K562 (cell line): Measurements from ENCODE around the gene HSPB6. TPM values are rescaled to one million over a fixed set of nuclear protein-coding genes. Genes with fewer than 3 reads are reported as not detected.

Experiments
- ATAC-seq: fragments of 200-7000 bp; cut with Tn5 transposase; 3 replicates; pipeline ENCODE4 v1.9.1; 2020; ENCODE audit warnings: moderate library complexity
- BruUV-seq: library from RNA; stranded (reverse); fragments of 400-500 nt; replicated peaks from 2 replicates; lab custom pipeline; 2021; lab: Mats Ljungman, UMichigan
- CTCF ChIA-PET: fragments of 300-600 bp; formaldehyde crosslinking; extraction: SDS; loops from one replicate; lab custom pipeline; 2021; ENCODE audit warnings: low intra/inter-chr PET ratio; lab: Yijun Ruan, JAX
- POLR2A ChIA-PET: fragments of 300-600, 350-650 bp; sonication (Branson Sonifier 250); formaldehyde crosslinking; extraction: SDS; loops from one replicate; lab custom pipeline; 2021; ENCODE audit warnings: antibody characterized with exemption, inconsistent platforms; lab: Yijun Ruan, JAX
- DNase-seq, 4 experiments: peaks; one replicate each; pipeline versions ENCODE4 v3.0.0 to v3.0.0-alpha.2; 2011 to 2018; ENCODE audit warnings: low spot score in 3 of 4, mixed read lengths in 3 of 4; ENCODE audit errors: extremely low read depth in 1 of 4
- FAIRE-seq: peaks from 2 replicates; lab custom pipeline; 2011; peaks lifted over from hg19 to GRCh38; lab: Jason Lieb, UNC
- H2AFZ ChIP-seq: 2 replicates; pipeline ENCODE4 v1.6.0; 2011; ENCODE audit warnings: low read depth, low read length, control low read depth, inconsistent platforms
- H3K27ac ChIP-seq: fragments of 200-600 bp; 3 replicates; pipeline ENCODE4 v1.8.0; 2011; ENCODE audit warnings: low read depth, mild to moderate bottlenecking, control low read depth, inconsistent platforms, low read length, moderate library complexity, mixed read lengths; ENCODE audit errors: extremely low read depth
- H3K27me3 ChIP-seq, 2 experiments: fragments of 300-600 bp in 1 of 2; 2 replicates in 1 of 2; 3 replicates in 1 of 2; pipeline versions ENCODE4 v1.6.0 to v1.8.0; 2011; ENCODE audit warnings: inconsistent platforms in 2 of 2, low read length in 2 of 2, mild to moderate bottlenecking in 1 of 2, mixed read lengths in 1 of 2, moderate library complexity in 1 of 2; ENCODE audit not compliant: control insufficient read depth in 2 of 2, insufficient read depth in 2 of 2
- H3K36me3 ChIP-seq: fragments of 300-600 bp; 3 replicates; pipeline ENCODE4 v1.8.0; 2011; ENCODE audit warnings: mild to moderate bottlenecking, low read length, inconsistent platforms; ENCODE audit not compliant: control insufficient read depth, insufficient read depth
- H3K4me1 ChIP-seq, 2 experiments: fragments of 200-600 bp in 1 of 2; replicated peaks in 1 of 2; 2 replicates in 1 of 2; 3 replicates in 1 of 2; pipeline versions ENCODE4 v1.5.1 to v1.8.0; 2011; ENCODE audit warnings: inconsistent platforms in 2 of 2, low read length in 2 of 2, mild to moderate bottlenecking in 1 of 2, mixed read lengths in 1 of 2, moderate library complexity in 1 of 2; ENCODE audit not compliant: control insufficient read depth in 2 of 2, insufficient read depth in 2 of 2
- H3K4me2 ChIP-seq: 2 replicates; pipeline ENCODE4 v1.6.1; 2011; ENCODE audit warnings: low read length, control low read depth, inconsistent platforms, mixed read lengths; ENCODE audit not compliant: insufficient read depth
- H3K4me3 ChIP-seq: fragments of 200-600 bp; sonication (generic), shearing (Covaris generic); 2 replicates; pipeline ENCODE4 v1.5.1; 2016; ENCODE audit warnings: control low read depth, inconsistent platforms
- H3K79me2 ChIP-seq: fragments of 200-600 bp; 3 replicates; pipeline ENCODE4 v1.8.0; 2011; ENCODE audit warnings: low read length, inconsistent platforms; ENCODE audit not compliant: control insufficient read depth, insufficient read depth
- H3K9ac ChIP-seq, 2 experiments: 2 replicates each; pipeline versions ENCODE4 v1.6.0 to v1.6.1; 2011; ENCODE audit warnings: low read depth in 2 of 2, low read length in 2 of 2, control low read depth in 1 of 2, inconsistent platforms in 1 of 2, mild to moderate bottlenecking in 1 of 2, mixed read lengths in 1 of 2; ENCODE audit not compliant: insufficient read depth in 1 of 2
- H3K9me1 ChIP-seq: one replicate; pipeline ENCODE4 v1.6.0; 2011; ENCODE audit warnings: inconsistent platforms, mild to moderate bottlenecking, low read length, moderate library complexity; ENCODE audit not compliant: control insufficient read depth, insufficient read depth
- H3K9me3 ChIP-seq: replicated peaks from 2 replicates; pipeline ENCODE4 v1.5.1; 2011; ENCODE audit warnings: low read depth, low read length, inconsistent platforms; ENCODE audit not compliant: control insufficient read depth, insufficient read depth
- H4K20me1 ChIP-seq: replicated peaks from 2 replicates; pipeline ENCODE4 v1.6.1; 2011; ENCODE audit warnings: low read length, inconsistent platforms, mixed read lengths; ENCODE audit not compliant: control insufficient read depth, insufficient read depth
- GTF2F1 ChIP-seq: IDR thresholded peaks from 2 replicates; pipeline ENCODE4 v1.6.1; 2011; ENCODE audit warnings: low read depth, low read length, improper control_type of control experiment
- HMG20A ChIP-seq: fragments of 450-650 bp; formaldehyde crosslinking; conservative IDR thresholded peaks from 2 replicates; pipeline ENCODE4 v1.4.0; 2020; ENCODE audit warnings: mild to moderate bottlenecking, mixed read lengths
- HMG20B ChIP-seq: fragments of 250-450 bp; sonication (Bioruptor Pico); IDR thresholded peaks from 2 replicates; pipeline ENCODE4 v1.5.0; 2021; ENCODE audit warnings: mild to moderate bottlenecking
- MCM7 ChIP-seq, 2 experiments: fragments of 450-650 bp; IDR thresholded peaks; 2 replicates each; pipeline ENCODE4 v1.6.1; 2016 to 2018
- SAP30 ChIP-seq: fragments of 200-600 bp; sonication (generic); IDR thresholded peaks from 2 replicates; pipeline ENCODE4 v1.6.1; 2012; ENCODE audit warnings: borderline replicate concordance, low read depth, mild to moderate bottlenecking, moderate library complexity, low read length, control low read depth, inconsistent platforms; ENCODE audit not compliant: insufficient read depth, poor library complexity, severe bottlenecking
- THAP12 ChIP-seq: fragments of 250-450 bp; sonication (Bioruptor Pico); IDR thresholded peaks from 2 replicates; pipeline ENCODE4 v1.9.0; 2021; ENCODE audit warnings: mild to moderate bottlenecking, inconsistent platforms
- ZNF696 ChIP-seq: fragments of 250-450 bp; sonication (Bioruptor Pico); conservative IDR thresholded peaks from 2 replicates; pipeline ENCODE4 v1.4.0; 2020; ENCODE audit warnings: mild to moderate bottlenecking, moderate library complexity
- WGBS: fragments of 100-300 bp; shearing (Covaris generic); methylation state at CpG from one replicate; pipeline ENCODE4 v1.1.6; 2016; ENCODE audit warnings: low coverage, mixed read lengths; ENCODE audit not compliant: insufficient coverage; ENCODE audit errors: missing lambda C conversion rate; 5-methylcytosine and 5-hydroxymethylcytosine counted together
- in situ Hi-C: fragments of 300-500 bp; cut with MboI; formaldehyde crosslinking; loops from 4 replicates; pipeline ENCODE4 v1.15.0; 2018; ENCODE audit warnings: inconsistent platforms, mixed read lengths
- intact Hi-C: fragments of 100-400 bp; cut with micrococcal nuclease; formaldehyde crosslinking; loops from 2 replicates; pipeline ENCODE4 v1.14.2; 2022
- polyA plus RNA-seq, 8 experiments: library from polyadenylated mRNA; depleted of rRNA in 4 of 8; stranded (reverse) in 5 of 8; unstranded in 3 of 8; fragments of >200 nt; fragmentation: Nextera tagmentation in 2 of 8; fragmentation: Illumina TruSeq in 1 of 8; extraction: Ambion mirVana in 2 of 8; extraction: Trizol in 1 of 8; gene quantifications; 2 replicates each; pipeline versions ENCODE4 v1.2.1 to v1.2.3, GENCODE V29; 2011 to 2014; ENCODE audit warnings: inconsistent platforms in 1 of 8, missing spikeins in 1 of 8
- total RNA-seq, 7 experiments: library from RNA; depleted of rRNA in 6 of 7; stranded (reverse); fragments of >200 nt in 6 of 7; fragmentation: Illumina TruSeq in 2 of 7; extraction: Trizol in 2 of 7; gene quantifications; 2 replicates each; pipeline versions ENCODE4 v1.2.1 to v1.2.3, GENCODE V29; 2011 to 2021; ENCODE audit warnings: low replicate concordance in 1 of 7
- TF ChIP-seq, protein P1 (sequence below): fragments of 200-600 bp; sonication (generic); IDR thresholded peaks from one replicate; pipeline ENCODE4 v1.6.1; 2012; ENCODE audit warnings: mild to moderate bottlenecking, low read depth, low read length, inconsistent platforms

HSPB6 gene
- total and polyA plus RNA-seq, 9 of the 15 experiments (the other 6 are each of a cell fraction or from before 2014, with no cell fraction given): 0.55 TPM; not detected in 8

- Histone ChIP-seq H3K27ac (no peak overlapping the region), H3K4me2 (no peak overlapping the region), H3K79me2 (peaks cover 33% of the 10 kb centered on the region), H4K20me1 (0 out of 2 replicates have a peak, but pooled peaks cover 11% of the 10 kb centered on the region), H3K4me3 (no peak overlapping the region), H3K4me1 (peaks cover 14 to 52% of the 10 kb centered on the region in 2 experiments), H3K27me3 (no peaks in the 10 kb centered on the region), H3K9me3 (no peaks in the 10 kb centered on the region), H3K9ac (no peak overlapping the region), H2AFZ (no peak overlapping the region), H3K36me3 (peaks cover 61% of the 10 kb centered on the region; the same call in 2 of the 3 replicates), H3K9me1 (no peaks in the 10 kb centered on the region)
- no TSS peak for BruUV-seq
- ChIA-PET POLR2A (interaction anchor here (0.5 to 1.2 kb wide), 3 partner anchors 17 to 552 kb away, joined by 3 to 5 read pairs (median 4); partner anchors contain the start of gene LIN37), CTCF (no interaction called here)
- intact Hi-C loops: no loop called here
- no peak for ATAC-seq
- in situ Hi-C loops: no loop called here
- FAIRE-seq: no peak
- no peak for DNase-seq
- 99% methylated on average over 15 of the region's 17 CpGs for WGBS
- TF ChIP-seq THAP12 (CRISPR knock-in tag) (no peak), HMG20A (CRISPR knock-in tag) (no peak), GTF2F1 (no peak), HMG20B (no peak), MCM7 (IDR thresholded peaks at IDR 0.05) (no peak), ZNF696 (CRISPR knock-in tag) (no peak), SAP30 (no peak)
- TF ChIP-seq, protein P1, sequence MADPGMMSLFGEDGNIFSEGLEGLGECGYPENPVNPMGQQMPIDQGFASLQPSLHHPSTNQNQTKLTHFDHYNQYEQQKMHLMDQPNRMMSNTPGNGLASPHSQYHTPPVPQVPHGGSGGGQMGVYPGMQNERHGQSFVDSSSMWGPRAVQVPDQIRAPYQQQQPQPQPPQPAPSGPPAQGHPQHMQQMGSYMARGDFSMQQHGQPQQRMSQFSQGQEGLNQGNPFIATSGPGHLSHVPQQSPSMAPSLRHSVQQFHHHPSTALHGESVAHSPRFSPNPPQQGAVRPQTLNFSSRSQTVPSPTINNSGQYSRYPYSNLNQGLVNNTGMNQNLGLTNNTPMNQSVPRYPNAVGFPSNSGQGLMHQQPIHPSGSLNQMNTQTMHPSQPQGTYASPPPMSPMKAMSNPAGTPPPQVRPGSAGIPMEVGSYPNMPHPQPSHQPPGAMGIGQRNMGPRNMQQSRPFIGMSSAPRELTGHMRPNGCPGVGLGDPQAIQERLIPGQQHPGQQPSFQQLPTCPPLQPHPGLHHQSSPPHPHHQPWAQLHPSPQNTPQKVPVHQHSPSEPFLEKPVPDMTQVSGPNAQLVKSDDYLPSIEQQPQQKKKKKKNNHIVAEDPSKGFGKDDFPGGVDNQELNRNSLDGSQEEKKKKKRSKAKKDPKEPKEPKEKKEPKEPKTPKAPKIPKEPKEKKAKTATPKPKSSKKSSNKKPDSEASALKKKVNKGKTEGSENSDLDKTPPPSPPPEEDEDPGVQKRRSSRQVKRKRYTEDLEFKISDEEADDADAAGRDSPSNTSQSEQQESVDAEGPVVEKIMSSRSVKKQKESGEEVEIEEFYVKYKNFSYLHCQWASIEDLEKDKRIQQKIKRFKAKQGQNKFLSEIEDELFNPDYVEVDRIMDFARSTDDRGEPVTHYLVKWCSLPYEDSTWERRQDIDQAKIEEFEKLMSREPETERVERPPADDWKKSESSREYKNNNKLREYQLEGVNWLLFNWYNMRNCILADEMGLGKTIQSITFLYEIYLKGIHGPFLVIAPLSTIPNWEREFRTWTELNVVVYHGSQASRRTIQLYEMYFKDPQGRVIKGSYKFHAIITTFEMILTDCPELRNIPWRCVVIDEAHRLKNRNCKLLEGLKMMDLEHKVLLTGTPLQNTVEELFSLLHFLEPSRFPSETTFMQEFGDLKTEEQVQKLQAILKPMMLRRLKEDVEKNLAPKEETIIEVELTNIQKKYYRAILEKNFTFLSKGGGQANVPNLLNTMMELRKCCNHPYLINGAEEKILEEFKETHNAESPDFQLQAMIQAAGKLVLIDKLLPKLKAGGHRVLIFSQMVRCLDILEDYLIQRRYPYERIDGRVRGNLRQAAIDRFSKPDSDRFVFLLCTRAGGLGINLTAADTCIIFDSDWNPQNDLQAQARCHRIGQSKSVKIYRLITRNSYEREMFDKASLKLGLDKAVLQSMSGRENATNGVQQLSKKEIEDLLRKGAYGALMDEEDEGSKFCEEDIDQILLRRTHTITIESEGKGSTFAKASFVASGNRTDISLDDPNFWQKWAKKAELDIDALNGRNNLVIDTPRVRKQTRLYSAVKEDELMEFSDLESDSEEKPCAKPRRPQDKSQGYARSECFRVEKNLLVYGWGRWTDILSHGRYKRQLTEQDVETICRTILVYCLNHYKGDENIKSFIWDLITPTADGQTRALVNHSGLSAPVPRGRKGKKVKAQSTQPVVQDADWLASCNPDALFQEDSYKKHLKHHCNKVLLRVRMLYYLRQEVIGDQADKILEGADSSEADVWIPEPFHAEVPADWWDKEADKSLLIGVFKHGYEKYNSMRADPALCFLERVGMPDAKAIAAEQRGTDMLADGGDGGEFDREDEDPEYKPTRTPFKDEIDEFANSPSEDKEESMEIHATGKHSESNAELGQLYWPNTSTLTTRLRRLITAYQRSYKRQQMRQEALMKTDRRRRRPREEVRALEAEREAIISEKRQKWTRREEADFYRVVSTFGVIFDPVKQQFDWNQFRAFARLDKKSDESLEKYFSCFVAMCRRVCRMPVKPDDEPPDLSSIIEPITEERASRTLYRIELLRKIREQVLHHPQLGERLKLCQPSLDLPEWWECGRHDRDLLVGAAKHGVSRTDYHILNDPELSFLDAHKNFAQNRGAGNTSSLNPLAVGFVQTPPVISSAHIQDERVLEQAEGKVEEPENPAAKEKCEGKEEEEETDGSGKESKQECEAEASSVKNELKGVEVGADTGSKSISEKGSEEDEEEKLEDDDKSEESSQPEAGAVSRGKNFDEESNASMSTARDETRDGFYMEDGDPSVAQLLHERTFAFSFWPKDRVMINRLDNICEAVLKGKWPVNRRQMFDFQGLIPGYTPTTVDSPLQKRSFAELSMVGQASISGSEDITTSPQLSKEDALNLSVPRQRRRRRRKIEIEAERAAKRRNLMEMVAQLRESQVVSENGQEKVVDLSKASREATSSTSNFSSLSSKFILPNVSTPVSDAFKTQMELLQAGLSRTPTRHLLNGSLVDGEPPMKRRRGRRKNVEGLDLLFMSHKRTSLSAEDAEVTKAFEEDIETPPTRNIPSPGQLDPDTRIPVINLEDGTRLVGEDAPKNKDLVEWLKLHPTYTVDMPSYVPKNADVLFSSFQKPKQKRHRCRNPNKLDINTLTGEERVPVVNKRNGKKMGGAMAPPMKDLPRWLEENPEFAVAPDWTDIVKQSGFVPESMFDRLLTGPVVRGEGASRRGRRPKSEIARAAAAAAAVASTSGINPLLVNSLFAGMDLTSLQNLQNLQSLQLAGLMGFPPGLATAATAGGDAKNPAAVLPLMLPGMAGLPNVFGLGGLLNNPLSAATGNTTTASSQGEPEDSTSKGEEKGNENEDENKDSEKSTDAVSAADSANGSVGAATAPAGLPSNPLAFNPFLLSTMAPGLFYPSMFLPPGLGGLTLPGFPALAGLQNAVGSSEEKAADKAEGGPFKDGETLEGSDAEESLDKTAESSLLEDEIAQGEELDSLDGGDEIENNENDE: no peak
These were observed 36.2 kb downstream of the HSPB6 start for GRCh38 chr19:35720648-35721047.
